Hepatocyte (in vitro differentiated cells): ENCODE data around the gene MRTFB. TPM values are rescaled to one million over a fixed set of nuclear protein-coding genes. Genes with fewer than 3 reads are reported as not detected.

Source experiments
- DNase-seq: peaks from one replicate; pipeline ENCODE4 v3.0.0-alpha.2; 2016; ENCODE audit warnings: low spot score
- H2AFZ ChIP-seq: fragments of 200-600 bp; sonication (generic); 2 replicates; pipeline ENCODE4 v1.6.0; 2016; ENCODE audit warnings: antibody characterized with exemption, mild to moderate bottlenecking
- H3K27ac ChIP-seq: fragments of 200-600 bp; sonication (generic); 2 replicates; pipeline ENCODE4 v1.5.1; 2016; ENCODE audit warnings: mild to moderate bottlenecking
- H3K27me3 ChIP-seq: fragments of 200-600 bp; sonication (generic); 2 replicates; pipeline ENCODE4 v1.6.1; 2016
- H3K36me3 ChIP-seq: fragments of 200-600 bp; sonication (generic); replicated peaks from 2 replicates; pipeline ENCODE4 v1.5.1; 2016; ENCODE audit warnings: low read depth; ENCODE audit not compliant: insufficient read depth
- H3K4me1 ChIP-seq: fragments of 200-600 bp; sonication (generic); 2 replicates; pipeline ENCODE4 v1.5.1; 2016; ENCODE audit warnings: mild to moderate bottlenecking, moderate library complexity; ENCODE audit not compliant: insufficient read depth
- H3K4me2 ChIP-seq: fragments of 200-600 bp; sonication (generic); 2 replicates; pipeline ENCODE4 v1.6.0; 2016
- H3K4me3 ChIP-seq: fragments of 200-600 bp; sonication (generic); 2 replicates; pipeline ENCODE4 v1.5.1; 2016; ENCODE audit warnings: mild to moderate bottlenecking
- H3K79me2 ChIP-seq: fragments of 200-600 bp; sonication (generic); 2 replicates; pipeline ENCODE4 v1.6.0; 2017; ENCODE audit warnings: mild to moderate bottlenecking
- H3K9me2 ChIP-seq: fragments of 200-600 bp; sonication (generic); replicated peaks from 2 replicates; pipeline ENCODE4 v1.6.0; 2017; ENCODE audit warnings: mild to moderate bottlenecking; ENCODE audit not compliant: insufficient read depth
- H3K9me3 ChIP-seq: fragments of 200-600 bp; sonication (generic); 2 replicates; pipeline ENCODE4 v1.5.1; 2016; ENCODE audit warnings: low read depth, mild to moderate bottlenecking
- H4K20me1 ChIP-seq: fragments of 200-600 bp; sonication (generic); 2 replicates; pipeline ENCODE4 v1.6.0; 2016; ENCODE audit warnings: mild to moderate bottlenecking; ENCODE audit not compliant: insufficient read depth, poor library complexity, severe bottlenecking
- EZH2 ChIP-seq: fragments of 200-600 bp; sonication (generic); IDR thresholded peaks from 2 replicates; pipeline ENCODE4 v1.6.1; 2016; ENCODE audit warnings: antibody characterized with exemption, mild to moderate bottlenecking, borderline replicate concordance
- EZH2phosphoT487 ChIP-seq: fragments of 200-600 bp; sonication (generic); IDR thresholded peaks from one replicate; pipeline ENCODE4 v1.6.1; 2018; ENCODE audit warnings: antibody characterized with exemption, mild to moderate bottlenecking, low read depth, moderate library complexity; ENCODE audit not compliant: unreplicated experiment, severe bottlenecking
- WGBS: methylation state at CpG from one replicate; pipeline ENCODE4 v1.1.6; 2016; ENCODE audit warnings: low lambda C conversion rate; ENCODE audit errors: missing lambda C conversion rate; 5-methylcytosine and 5-hydroxymethylcytosine counted together
- polyA plus RNA-seq: library from polyadenylated mRNA; unstranded; fragments of >200 nt; fragmentation: Nextera tagmentation; extraction: Ambion mirVana; gene quantifications from 2 replicates; pipeline ENCODE4 v1.2.1, GENCODE V29; 2016
- total RNA-seq: library from RNA; depleted of rRNA; stranded (reverse); fragments of >200 nt; gene quantifications from 2 replicates; pipeline ENCODE4 v1.2.3, GENCODE V29; 2014
- TF ChIP-seq, protein P1 (sequence below): fragments of 200-600 bp; sonication (generic); IDR thresholded peaks from 2 replicates; pipeline ENCODE4 v1.5.1; 2016; ENCODE audit warnings: antibody characterized with exemption, mild to moderate bottlenecking; ENCODE audit not compliant: poor library complexity

Gene MRTFB
- total and polyA plus RNA-seq, 2 experiments from 2014 or later = 10.9 to 27.9 TPM

DNA sequence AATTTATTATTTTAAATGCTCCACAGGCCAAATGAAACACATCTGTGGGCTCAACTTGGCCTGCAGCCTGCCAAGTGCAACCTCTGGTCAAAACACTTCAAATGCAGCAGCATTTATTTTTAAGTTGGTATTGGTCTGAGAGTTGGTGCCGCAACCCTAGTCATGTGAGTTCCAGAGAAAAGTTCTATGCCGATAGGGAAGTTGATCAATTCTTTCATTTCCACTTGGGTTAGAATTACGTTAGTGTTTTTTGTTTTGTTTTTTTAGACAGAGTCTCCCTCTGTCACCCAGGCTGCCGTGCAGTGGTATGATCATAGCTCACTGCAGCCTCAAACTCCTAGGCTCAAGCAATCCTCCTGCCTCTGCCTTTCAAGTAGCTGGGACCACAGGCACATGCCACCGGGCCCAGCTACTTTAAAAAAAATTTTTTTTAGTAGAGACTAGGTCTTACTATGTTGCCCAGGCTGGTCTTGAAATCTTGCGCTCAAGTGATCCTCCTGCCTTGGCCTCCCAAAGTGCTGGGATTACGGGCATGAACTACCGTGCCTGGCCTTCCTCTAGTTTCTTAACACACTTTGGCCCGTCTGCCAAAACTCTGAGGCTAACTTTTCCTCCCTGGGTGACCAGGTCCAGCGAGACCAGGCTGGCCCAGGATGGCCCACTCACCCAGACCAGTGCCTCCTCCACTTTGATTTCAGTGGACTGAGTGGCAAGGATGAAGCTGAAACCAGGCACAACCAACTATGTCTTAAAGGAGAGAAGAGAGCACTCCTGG, 221.1 kb downstream of the MRTFB start:
- TF ChIP-seq, protein P1, sequence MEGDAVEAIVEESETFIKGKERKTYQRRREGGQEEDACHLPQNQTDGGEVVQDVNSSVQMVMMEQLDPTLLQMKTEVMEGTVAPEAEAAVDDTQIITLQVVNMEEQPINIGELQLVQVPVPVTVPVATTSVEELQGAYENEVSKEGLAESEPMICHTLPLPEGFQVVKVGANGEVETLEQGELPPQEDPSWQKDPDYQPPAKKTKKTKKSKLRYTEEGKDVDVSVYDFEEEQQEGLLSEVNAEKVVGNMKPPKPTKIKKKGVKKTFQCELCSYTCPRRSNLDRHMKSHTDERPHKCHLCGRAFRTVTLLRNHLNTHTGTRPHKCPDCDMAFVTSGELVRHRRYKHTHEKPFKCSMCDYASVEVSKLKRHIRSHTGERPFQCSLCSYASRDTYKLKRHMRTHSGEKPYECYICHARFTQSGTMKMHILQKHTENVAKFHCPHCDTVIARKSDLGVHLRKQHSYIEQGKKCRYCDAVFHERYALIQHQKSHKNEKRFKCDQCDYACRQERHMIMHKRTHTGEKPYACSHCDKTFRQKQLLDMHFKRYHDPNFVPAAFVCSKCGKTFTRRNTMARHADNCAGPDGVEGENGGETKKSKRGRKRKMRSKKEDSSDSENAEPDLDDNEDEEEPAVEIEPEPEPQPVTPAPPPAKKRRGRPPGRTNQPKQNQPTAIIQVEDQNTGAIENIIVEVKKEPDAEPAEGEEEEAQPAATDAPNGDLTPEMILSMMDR = no peak
- WGBS = 88% methylated on average over 10 of the region's 10 CpGs
- H4K20me1 ChIP-seq = no peaks in the 10 kb centered on the region
- no peaks in the 10 kb centered on the region for H3K4me1 ChIP-seq
- no peaks in the 10 kb centered on the region for H3K9me3 ChIP-seq
- no peaks in the 10 kb centered on the region for H3K27me3 ChIP-seq
- DNase-seq = no peak
- no peaks in the 10 kb centered on the region for H3K36me3 ChIP-seq
- no peak overlapping the region for H3K27ac ChIP-seq
- no peak overlapping the region for H3K4me3 ChIP-seq
- no peak overlapping the region for H3K4me2 ChIP-seq
- H3K9me2 ChIP-seq = no peaks in the 10 kb centered on the region
- H3K79me2 ChIP-seq = no peaks in the 10 kb centered on the region
- H2AFZ ChIP-seq = no peak overlapping the region

DNA sequence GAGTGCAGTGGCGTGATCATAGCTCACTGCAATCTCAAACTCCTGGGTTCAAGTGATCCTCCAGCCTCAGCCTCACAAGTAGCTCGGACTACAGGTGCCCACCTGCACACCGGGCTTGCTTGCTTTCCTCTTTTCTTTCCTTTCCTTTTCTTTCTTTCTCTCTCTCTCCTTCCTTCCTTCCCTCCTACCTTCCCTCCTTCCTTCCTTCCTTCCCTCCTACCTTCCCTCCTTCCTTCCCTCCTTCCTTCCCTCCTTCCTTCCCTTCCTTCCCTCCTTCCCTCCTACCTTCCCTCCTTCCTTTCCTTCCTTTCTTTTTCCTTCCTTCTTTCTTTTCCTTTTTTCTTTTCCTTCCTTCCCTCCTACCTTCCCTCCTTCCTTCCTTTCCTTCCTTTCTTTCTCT, 225.5 kb downstream of the MRTFB start:
- no peaks in the 10 kb centered on the region for H3K79me2 ChIP-seq
- no peaks in the 10 kb centered on the region for H3K36me3 ChIP-seq
- no peak overlapping the region for H3K27ac ChIP-seq
- no peak overlapping the region for H3K4me3 ChIP-seq
- H3K9me3 ChIP-seq = no peaks in the 10 kb centered on the region
- TF ChIP-seq EZH2phosphoT487 (no peak), EZH2 (no peak)
- TF ChIP-seq, protein P1 = no peak
- H3K9me2 ChIP-seq = no peaks in the 10 kb centered on the region
- H3K4me1 ChIP-seq = peaks cover 5% of the 10 kb centered on the region
- no peak overlapping the region for H2AFZ ChIP-seq
- DNase-seq = no peak
- H4K20me1 ChIP-seq = no peaks in the 10 kb centered on the region
- no peak overlapping the region for H3K4me2 ChIP-seq
- no peaks in the 10 kb centered on the region for H3K27me3 ChIP-seq
- WGBS = 99% methylated on average over 3 of the region's 3 CpGs

- no peaks in the 10 kb centered on the region for H3K9me3 ChIP-seq
- H3K4me2 ChIP-seq = no peak overlapping the region
- no peak overlapping the region for H3K27ac ChIP-seq
- TF ChIP-seq EZH2 (no peak), EZH2phosphoT487 (no peak)
- TF ChIP-seq, protein P1 = no peak
- WGBS = 95% methylated on average over 24 of the region's 24 CpGs
- no peak overlapping the region for H2AFZ ChIP-seq
- DNase-seq = no peak
- H3K36me3 ChIP-seq = no peaks in the 10 kb centered on the region
- peaks cover 5% of the 10 kb centered on the region for H3K4me1 ChIP-seq
- H4K20me1 ChIP-seq = no peaks in the 10 kb centered on the region
- no peaks in the 10 kb centered on the region for H3K27me3 ChIP-seq
- no peaks in the 10 kb centered on the region for H3K79me2 ChIP-seq
- no peak overlapping the region for H3K4me3 ChIP-seq
- H3K9me2 ChIP-seq = no peaks in the 10 kb centered on the region
Observed at GRCh38 chr16:14298374-14299122, 227.4 kb downstream of the MRTFB start.
